ENCODE results near the gene DIDO1.
"Not testable (repeated sequence)": the region's sequence is repeated elsewhere in the genome, so short reads cannot be mapped to it uniquely, and the experiment has no call there.

Gene DIDO1

GRCh38 chr20:62879275-62880146, 46.8 kb downstream of the DIDO1 start:
- DNase-seq (ENCODE audit: low spot score): no peak

GRCh38 chr20:62878244-62879038, 47.9 kb downstream of the DIDO1 start:
- DNase-seq (ENCODE audit: low spot score): no peak

- DNase-seq (ENCODE audit: low spot score): peak; percentile 38
Observed at GRCh38 chr20:62876902-62877816, 49.1 kb downstream of the DIDO1 start.

- no peak for DNase-seq (ENCODE audit: low spot score)
Observed at GRCh38 chr20:62876501-62876901, 49.8 kb downstream of the DIDO1 start.

GRCh38 chr20:62875419-62876361, 50.6 kb downstream of the DIDO1 start:
- DNase-seq (ENCODE audit: low spot score): peak; percentile 90

- no peak for DNase-seq (ENCODE audit: low spot score)
Observed at GRCh38 chr20:62874964-62875344, 51.4 kb downstream of the DIDO1 start.

GRCh38 chr20:62873681-62874031, 52.6 kb downstream of the DIDO1 start:
- DNase-seq (ENCODE audit: low spot score): not testable (repeated sequence)

- DNase-seq (ENCODE audit: low spot score): no peak
Observed at GRCh38 chr20:62873280-62873679, 53.0 kb downstream of the DIDO1 start.

GRCh38 chr20:62872862-62873261, 53.4 kb downstream of the DIDO1 start:
- DNase-seq (ENCODE audit: low spot score): no peak

- no peak for DNase-seq (ENCODE audit: low spot score)
Observed at GRCh38 chr20:62872184-62872847, 54.0 kb downstream of the DIDO1 start.

- DNase-seq (ENCODE audit: low spot score): no peak
Observed at GRCh38 chr20:62864207-62864606, 62.1 kb downstream of the DIDO1 start.

- DNase-seq (ENCODE audit: low spot score): peak; percentile 76
Observed at GRCh38 chr20:62861726-62862336, 64.5 kb downstream of the DIDO1 start, which contains the start of gene TCFL5. Gene TCFL5, minus strand, starts transcription at chr20:62861822. Its CDS starts 152 bp downstream, at chr20:62861670.

GRCh38 chr20:62860924-62861691, 65.2 kb downstream of the DIDO1 start:
- DNase-seq (ENCODE audit: low spot score): peak; percentile 16

GRCh38 chr20:62860391-62860923, 65.8 kb downstream of the DIDO1 start:
- DNase-seq (ENCODE audit: low spot score): peak; percentile 34

- no peak for DNase-seq (ENCODE audit: low spot score)
Observed at GRCh38 chr20:62859721-62860120, 66.6 kb downstream of the DIDO1 start.

- DNase-seq (ENCODE audit: low spot score): no peak
Observed at GRCh38 chr20:62858058-62858830, 68.1 kb downstream of the DIDO1 start.

GRCh38 chr20:62856931-62857619, 69.2 kb downstream of the DIDO1 start:
- no peak for DNase-seq (ENCODE audit: low spot score)
